ENCODE data around the gene SKA1.

Gene SKA1

GRCh38 chr18:50360611-50361010 is 14.2 kb upstream of the SKA1 start:
- no peak for DNase-seq (ENCODE audit: low read depth in 1 of 2, low spot score in 1 of 2)
- Histone ChIP-seq H3K27ac (replicated peaks) (no peak overlapping the region), H3K4me3 (replicated peaks; ENCODE audit: insufficient read depth, low read length) (no peak overlapping the region), H3K27me3 (ENCODE audit: insufficient read depth, poor library complexity, severe bottlenecking) (no peaks in the 10 kb centered on the region)
- no peak for TF ChIP-seq REST (IDR thresholded peaks at IDR 0.05; ENCODE audit: insufficient replicate concordance, low read depth)
- no peak for TF ChIP-seq CTCF (IDR thresholded peaks at IDR 0.05; ENCODE audit: insufficient read depth, low read length)
- no peak for TF ChIP-seq GABPA (IDR thresholded peaks at IDR 0.05; ENCODE audit: low read depth)
- no peak for TF ChIP-seq SPI1 (IDR thresholded peaks at IDR 0.05; ENCODE audit: borderline replicate concordance, low read depth)
- TF ChIP-seq POLR2AphosphoS5 (IDR thresholded peaks at IDR 0.05; ENCODE audit: low read depth), result no peak

- H3K4me3 ChIP-seq (replicated peaks; ENCODE audit: insufficient read depth, low read length), result no peak overlapping the region
- no peaks in the 10 kb centered on the region for H3K27me3 ChIP-seq (ENCODE audit: insufficient read depth, poor library complexity, severe bottlenecking)
- no peak for DNase-seq (ENCODE audit: low read depth in 1 of 2, low spot score in 1 of 2)
- TF ChIP-seq REST (IDR thresholded peaks at IDR 0.05; ENCODE audit: insufficient replicate concordance, low read depth) (no peak), GABPA (IDR thresholded peaks at IDR 0.05; ENCODE audit: low read depth) (no peak), SPI1 (IDR thresholded peaks at IDR 0.05; ENCODE audit: borderline replicate concordance, low read depth) (no peak), CTCF (IDR thresholded peaks at IDR 0.05; ENCODE audit: insufficient read depth, low read length) (no peak), POLR2AphosphoS5 (IDR thresholded peaks at IDR 0.05; ENCODE audit: low read depth) (no peak)
- no peak overlapping the region for H3K27ac ChIP-seq (replicated peaks)
These were observed 5.2 kb upstream of the SKA1 start for GRCh38 chr18:50369672-50370071.

- Histone ChIP-seq H3K4me3 (replicated peaks; ENCODE audit: insufficient read depth, low read length) (no peak overlapping the region), H3K27me3 (ENCODE audit: insufficient read depth, poor library complexity, severe bottlenecking) (no peaks in the 10 kb centered on the region), H3K27ac (replicated peaks) (peak overlapping the region; percentile 9; the same call in 1 of the 2 replicates)
- TF ChIP-seq SPI1 (IDR thresholded peaks at IDR 0.05; ENCODE audit: borderline replicate concordance, low read depth) (peak; percentile 91), GABPA (IDR thresholded peaks at IDR 0.05; ENCODE audit: low read depth) (peak; percentile 79), REST (IDR thresholded peaks at IDR 0.05; ENCODE audit: insufficient replicate concordance, low read depth) (no peak), POLR2AphosphoS5 (IDR thresholded peaks at IDR 0.05; ENCODE audit: low read depth) (no peak)
- peak; percentile 52 to 59 for DNase-seq (ENCODE audit: low read depth in 1 of 2, low spot score in 1 of 2)
These were observed 2.1 kb upstream of the SKA1 start for GRCh38 chr18:50372743-50373142.

All from HL-60 (cell line).